IMR-90 (cell line): ENCODE data around the gene MYOF. TPM values are rescaled to one million over a fixed set of nuclear protein-coding genes. Genes with fewer than 3 reads are reported as not detected.
A peak's percentile ranks its signal among the peaks of the same experiment; 100 is the strongest.

Source experiments
- ATAC-seq: fragments of 200-7000 bp; cut with Tn5 transposase; 2 replicates; pipeline ENCODE4 v1.9.1; 2020; ENCODE audit warnings: low read depth, mild to moderate bottlenecking, moderate library complexity
- BruUV-seq: library from RNA; stranded (reverse); fragments of 400-500 nt; replicated peaks from 2 replicates; lab custom pipeline; 2021; lab: Mats Ljungman, UMichigan
- CTCF ChIA-PET: fragments of 300-600 bp; formaldehyde crosslinking; extraction: SDS; loops from one replicate; lab custom pipeline; 2021; ENCODE audit warnings: antibody characterized with exemption; lab: Yijun Ruan, JAX
- POLR2A ChIA-PET: fragments of 300-600 bp; sonication (Branson Sonifier 250); formaldehyde crosslinking; loops from one replicate; lab custom pipeline; 2022; ENCODE audit warnings: antibody characterized with exemption; ENCODE audit not compliant: unreplicated experiment; lab: Charles Lee
- DNase-seq: peaks from one replicate; pipeline ENCODE4 v3.0.0; 2013
- H2AFZ ChIP-seq: replicated peaks from 2 replicates; pipeline ENCODE3; 2013; ENCODE audit warnings: low read length, mild to moderate bottlenecking; ENCODE audit not compliant: poor library complexity
- H2AK5ac ChIP-seq: 2 replicates; pipeline ENCODE4 v1.6.1; 2013; ENCODE audit warnings: low read depth, low read length, inconsistent platforms
- H2AK9ac ChIP-seq: replicated peaks from 2 replicates; pipeline ENCODE3; 2013; ENCODE audit warnings: mild to moderate bottlenecking, low read depth, low read length, moderate library complexity; ENCODE audit not compliant: poor library complexity
- H2BK120ac ChIP-seq: 2 replicates; pipeline ENCODE4 v1.6.1; 2013; ENCODE audit warnings: low read depth, low read length, inconsistent platforms
- H2BK15ac ChIP-seq: 3 replicates; pipeline ENCODE4 v1.6.1; 2013; ENCODE audit warnings: low read depth, low read length, inconsistent platforms
- H2BK20ac ChIP-seq: 2 replicates; pipeline ENCODE4 v1.6.1; 2013; ENCODE audit warnings: low read depth, mild to moderate bottlenecking, inconsistent platforms, low read length, moderate library complexity
- H2BK5ac ChIP-seq: 2 replicates; pipeline ENCODE4 v1.6.1; 2013; ENCODE audit warnings: mild to moderate bottlenecking, low read depth, low read length, inconsistent platforms; ENCODE audit not compliant: poor library complexity, severe bottlenecking
- H3K14ac ChIP-seq: replicated peaks from 2 replicates; pipeline ENCODE4 v1.6.1; 2013; ENCODE audit warnings: low read depth, low read length, inconsistent platforms
- H3K18ac ChIP-seq: 2 replicates; pipeline ENCODE4 v1.6.1; 2013; ENCODE audit warnings: low read depth, low read length, control low read depth
- H3K23ac ChIP-seq: 2 replicates; pipeline ENCODE4 v1.6.1; 2013; ENCODE audit warnings: low read depth, low read length, inconsistent platforms
- H3K27ac ChIP-seq: 2 replicates; pipeline ENCODE4 v1.5.1; 2013; ENCODE audit warnings: mild to moderate bottlenecking, control low read depth, low read length; ENCODE audit not compliant: insufficient read depth
- H3K27me3 ChIP-seq: 2 replicates; pipeline ENCODE4 v1.6.1; 2013; ENCODE audit warnings: low read length; ENCODE audit not compliant: control insufficient read depth, insufficient read depth
- H3K36me3 ChIP-seq: 2 replicates; pipeline ENCODE4 v1.6.1; 2013; ENCODE audit warnings: low read length, mixed read lengths; ENCODE audit not compliant: control insufficient read depth, insufficient read depth
- H3K4ac ChIP-seq: 2 replicates; pipeline ENCODE4 v1.6.1; 2013; ENCODE audit warnings: low read depth, low read length, inconsistent platforms
- H3K4me1 ChIP-seq: 2 replicates; pipeline ENCODE4 v1.6.1; 2013; ENCODE audit warnings: low read length, mixed read lengths; ENCODE audit not compliant: control insufficient read depth, insufficient read depth
- H3K4me2 ChIP-seq: 2 replicates; pipeline ENCODE4 v1.6.1; 2013; ENCODE audit warnings: low read depth, mild to moderate bottlenecking, control low read depth, low read length, moderate library complexity
- H3K4me3 ChIP-seq: 2 replicates; pipeline ENCODE4 v1.5.1; 2013; ENCODE audit warnings: low read depth, mild to moderate bottlenecking, control low read depth, low read length, moderate library complexity; ENCODE audit not compliant: insufficient read depth
- H3K56ac ChIP-seq: 2 replicates; pipeline ENCODE4 v1.6.1; 2013; ENCODE audit warnings: low read length, inconsistent platforms; ENCODE audit not compliant: insufficient read depth; ENCODE audit errors: extremely low read depth
- H3K79me1 ChIP-seq, 2 experiments: 2 replicates each; pipeline ENCODE4 v1.6.1; 2013; ENCODE audit warnings: low read length in 2 of 2, inconsistent platforms in 1 of 2, low read depth in 1 of 2
- H3K9ac ChIP-seq: 2 replicates; pipeline ENCODE4 v1.6.1; 2013; ENCODE audit warnings: low read depth, low read length, control low read depth
- H3K9me1 ChIP-seq: 2 replicates; pipeline ENCODE4 v1.6.1; 2013; ENCODE audit warnings: low read length, inconsistent platforms; ENCODE audit not compliant: insufficient read depth
- H3K9me3 ChIP-seq: 2 replicates; pipeline ENCODE4 v1.6.1; 2013; ENCODE audit warnings: low read length; ENCODE audit not compliant: control insufficient read depth, insufficient read depth
- H4K20me1 ChIP-seq: 2 replicates; pipeline ENCODE4 v1.6.1; 2013; ENCODE audit warnings: low read length, inconsistent platforms; ENCODE audit not compliant: insufficient read depth
- H4K5ac ChIP-seq: 2 replicates; pipeline ENCODE4 v1.6.1; 2013; ENCODE audit warnings: mild to moderate bottlenecking, low read depth, low read length, control low read depth
- H4K8ac ChIP-seq, 2 experiments: 2 replicates each; pipeline ENCODE4 v1.6.1; 2013; ENCODE audit warnings: low read depth in 2 of 2, low read length in 2 of 2, control low read depth in 1 of 2, inconsistent platforms in 1 of 2
- H4K91ac ChIP-seq: 2 replicates; pipeline ENCODE4 v1.6.1; 2013; ENCODE audit warnings: low read depth, low read length, inconsistent platforms; ENCODE audit not compliant: insufficient read depth
- MAZ ChIP-seq: IDR thresholded peaks from 2 replicates; pipeline ENCODE4 v1.6.1; 2012; ENCODE audit warnings: low read depth, mild to moderate bottlenecking, low read length, improper control_type of control experiment, moderate library complexity, borderline replicate concordance
- SMC3 ChIP-seq: fragments of 150-350 bp; IDR thresholded peaks from 2 replicates; pipeline ENCODE4 v1.6.1; 2016; ENCODE audit warnings: low read depth, mild to moderate bottlenecking, antibody characterized with exemption, low read length, moderate library complexity
- USF2 ChIP-seq: fragments of 150-350 bp; IDR thresholded peaks from 2 replicates; pipeline ENCODE4 v1.6.1; 2017; ENCODE audit warnings: mild to moderate bottlenecking, antibody characterized with exemption, low read length, low read depth
- WGBS, 2 experiments: methylation state at CpG; one replicate each; pipeline versions ENCODE4 v1.1.5 to v1.1.7; 2013; ENCODE audit warnings: missing lambda C conversion rate in 2 of 2; ENCODE audit not compliant: insufficient read length in 1 of 2; ENCODE audit errors: extremely low coverage in 2 of 2; 5-methylcytosine and 5-hydroxymethylcytosine counted together
- dilution Hi-C: fragments of 300-500 bp; cut with HindIII; formaldehyde crosslinking; loops from one replicate; pipeline ENCODE4 v1.14.3; 2018; ENCODE audit warnings: low sequenced_read_pairs; ENCODE audit not compliant: unreplicated experiment
- in situ Hi-C: fragments of 300-500 bp; cut with MboI; formaldehyde crosslinking; loops from 3 replicates; pipeline ENCODE4 v1.14.3; 2019; ENCODE audit warnings: low sequenced_read_pairs, inconsistent platforms, mixed read lengths
- intact Hi-C: fragments of 100-400 bp; cut with micrococcal nuclease; formaldehyde crosslinking; loops from 2 replicates; pipeline ENCODE4 v1.10.0; 2022
- polyA plus RNA-seq, 3 experiments: library from polyadenylated mRNA; depleted of rRNA; stranded (reverse); fragments of >200 nt; gene quantifications; 2 replicates each; pipeline ENCODE4 v1.2.3, GENCODE V29; 2012; ENCODE audit warnings: low replicate concordance in 1 of 3
- total RNA-seq: library from RNA; depleted of rRNA; stranded (reverse); fragments of >200 nt; gene quantifications from 2 replicates; pipeline ENCODE4 v1.2.3, GENCODE V29; 2012

MYOF gene
- total and polyA plus RNA-seq, 2 of the 4 experiments (the other 2 are of a cell fraction), result 221 to 281 TPM

DNA sequence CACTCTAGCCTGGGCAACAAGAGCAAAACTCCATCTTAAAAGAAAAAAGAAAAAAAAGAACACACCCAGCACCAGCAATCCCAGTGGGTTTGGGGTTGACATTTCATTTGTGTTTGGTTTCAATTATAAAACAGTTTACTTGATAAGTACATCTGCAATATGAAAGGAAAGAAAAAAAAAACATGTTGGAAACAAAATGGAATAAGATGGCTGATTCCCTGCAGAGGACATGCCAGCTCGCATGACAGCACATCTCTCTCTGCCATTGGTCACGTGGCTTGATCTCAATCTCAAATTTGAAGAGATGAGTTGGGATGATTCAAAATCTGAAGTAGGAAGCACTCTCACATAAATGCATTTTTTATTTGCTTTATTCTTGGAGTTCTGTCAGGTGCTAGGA is 28.0 kb downstream of the MYOF start:
- no peak overlapping the region for H3K18ac ChIP-seq
- no peak overlapping the region for H2BK20ac ChIP-seq
- WGBS, 2 experiments, result no CpG with 5 or more reads among the region's 2 CpGs
- no peaks in the 10 kb centered on the region for H3K27me3 ChIP-seq
- no peak overlapping the region for H2AK9ac ChIP-seq
- ChIA-PET CTCF (no interaction called here), POLR2A (no interaction called here)
- H2BK5ac ChIP-seq, result peak overlapping the region; percentile 28
- peaks cover 33 to 72% of the 10 kb centered on the region in 2 experiments for H3K79me1 ChIP-seq
- no peak overlapping the region for H3K9ac ChIP-seq
- no peak for TF ChIP-seq USF2
- no peak for TF ChIP-seq SMC3
- no peak for TF ChIP-seq MAZ
- H4K5ac ChIP-seq, result 0 out of 2 replicates have a peak overlapping the region, but pooled peaks have one; percentile 15
- no peak overlapping the region for H3K4me2 ChIP-seq
- no TSS peak for BruUV-seq
- no peak overlapping the region for H2BK120ac ChIP-seq
- no peak overlapping the region for H3K56ac ChIP-seq
- H2AFZ ChIP-seq, result no peak overlapping the region
- no peak overlapping the region for H3K4ac ChIP-seq
- H3K27ac ChIP-seq, result peak overlapping the region; percentile 31; the same call in 1 of the 2 replicates
- no peak overlapping the region for H4K91ac ChIP-seq
- no peak overlapping the region for H3K4me3 ChIP-seq
- dilution Hi-C loops (no loop called here), intact Hi-C loops (no loop called here), in situ Hi-C loops (no loop called here)
- no peaks in the 10 kb centered on the region for H4K20me1 ChIP-seq
- peaks cover 39% of the 10 kb centered on the region for H3K36me3 ChIP-seq
- H3K23ac ChIP-seq, result no peak overlapping the region
- H3K14ac ChIP-seq, result no peak overlapping the region
- H2BK15ac ChIP-seq, result no peak overlapping the region
- no peak overlapping the region for H2AK5ac ChIP-seq
- peaks cover 17% of the 10 kb centered on the region for H3K9me1 ChIP-seq
- H4K8ac ChIP-seq, result no peak overlapping the region
- peaks cover 10% of the 10 kb centered on the region for H3K4me1 ChIP-seq
- H3K9me3 ChIP-seq, result no peaks in the 10 kb centered on the region
- ATAC-seq (no peak), DNase-seq (no peak)
